GM20431 (cell line): Measurements from ENCODE around the gene MRPL27.

ENCODE experiments used
- in situ Hi-C: fragments of 300-500 bp; cut with MseI, MboI; formaldehyde crosslinking; loops from one replicate; pipeline ENCODE4 v1.15.0; 2020; ENCODE audit warnings: low sequenced_read_pairs; ENCODE audit not compliant: unreplicated experiment

MRPL27 gene

DNA sequence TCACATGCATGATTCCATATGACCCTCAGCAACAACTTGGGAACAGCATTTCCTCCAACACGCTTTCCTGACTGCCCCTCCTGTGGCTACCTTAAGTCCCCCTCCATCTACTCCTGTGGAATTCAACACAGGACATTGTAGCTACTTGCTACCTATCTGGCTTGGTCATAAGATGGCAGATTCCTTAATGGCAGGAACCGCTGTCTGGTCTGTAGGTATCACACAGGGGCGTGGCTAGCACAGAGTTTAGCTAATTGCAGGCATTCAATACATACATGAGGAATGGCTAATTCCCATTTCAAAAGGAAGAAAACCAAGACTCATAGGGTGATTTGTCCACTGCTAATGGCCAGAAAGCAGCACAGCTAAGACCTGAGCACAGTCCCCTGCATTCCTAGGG, 15.7 kb upstream of the MRPL27 start:
- in situ Hi-C loops: no loop called here

GRCh38 chr17:50386510-50386909, 13.5 kb upstream of the MRPL27 start:
- in situ Hi-C loops: no loop called here

GRCh38 chr17:50382931-50383330, 9.9 kb upstream of the MRPL27 start:
- in situ Hi-C loops: no loop called here

DNA sequence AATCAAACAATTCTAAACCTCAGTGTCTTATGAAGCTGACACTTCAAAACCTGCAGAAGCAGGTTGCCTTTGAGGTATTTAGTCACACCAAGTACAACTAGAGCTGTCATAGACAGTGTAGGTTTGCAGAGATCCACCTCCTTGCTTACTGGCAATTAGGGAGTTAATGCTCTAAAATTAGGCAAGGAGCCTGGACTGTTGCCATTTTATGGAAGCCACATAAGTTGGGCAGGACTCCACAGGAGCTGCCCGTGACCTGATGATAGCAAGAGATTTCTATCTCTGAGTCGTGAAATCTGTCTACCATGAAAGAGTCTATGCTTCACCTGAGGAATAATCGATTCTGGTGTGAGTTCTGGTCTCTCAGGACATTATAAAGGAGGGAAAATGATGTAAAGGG, 8.9 kb upstream of the MRPL27 start:
- in situ Hi-C loops: no loop called here

- in situ Hi-C loops: no loop called here
These were observed 8.4 kb upstream of the MRPL27 start for GRCh38 chr17:50381260-50381815.

- in situ Hi-C loops: no loop called here
These were observed 7.6 kb upstream of the MRPL27 start for GRCh38 chr17:50380369-50381259.

GRCh38 chr17:50379351-50380132, 6.6 kb upstream of the MRPL27 start:
- in situ Hi-C loops: no loop called here

DNA sequence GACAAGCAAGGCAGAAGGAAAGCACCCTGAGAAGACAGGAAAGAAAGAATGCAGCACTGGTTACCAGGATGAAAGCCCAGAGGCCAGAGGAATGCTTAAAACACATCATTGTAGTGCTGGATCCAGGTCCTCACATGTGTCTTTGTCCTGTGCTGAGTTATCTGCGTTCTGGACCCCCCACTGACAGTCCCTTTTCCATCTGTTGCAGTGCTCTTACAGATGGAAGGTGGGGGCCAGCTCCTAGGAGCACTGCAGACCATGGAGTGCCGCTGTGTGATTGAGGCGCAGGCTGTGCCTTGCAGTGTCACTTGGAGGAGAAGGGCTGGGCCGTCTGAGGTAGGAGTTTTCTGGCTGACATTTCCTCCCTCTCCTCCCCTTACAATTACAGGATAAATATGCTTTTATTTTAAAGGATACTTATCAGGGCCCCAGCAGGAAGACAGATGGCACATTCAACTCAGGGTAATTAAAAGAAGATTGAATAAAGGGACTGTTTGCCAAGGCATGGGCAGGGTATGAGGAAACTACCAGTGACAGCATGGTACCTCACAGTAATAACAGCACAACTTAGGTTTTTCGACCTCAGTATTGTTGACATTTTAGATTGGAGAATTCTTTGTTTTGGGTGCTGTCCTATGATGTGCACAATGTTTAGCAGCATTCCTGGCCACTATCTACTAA, 3.0 kb upstream of the MRPL27 start:
- in situ Hi-C loops: no loop called here

DNA sequence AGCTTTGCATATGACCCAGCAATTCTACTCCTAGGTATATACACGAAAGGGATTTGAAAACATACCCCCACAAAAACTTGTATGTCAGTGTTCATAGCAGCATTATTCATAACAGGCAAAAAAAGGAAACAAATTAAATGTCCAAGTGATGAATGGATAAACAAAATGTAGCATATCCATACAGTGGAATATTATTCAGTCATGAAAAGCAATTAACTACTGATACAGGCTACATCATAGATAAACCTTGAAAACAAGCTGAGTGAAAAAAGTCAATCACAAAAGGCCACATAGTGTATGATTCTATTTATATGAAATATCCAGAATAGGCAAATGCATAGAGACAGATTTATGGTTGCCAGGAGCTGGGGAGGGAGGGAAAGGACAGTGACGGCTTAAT, 721 bp upstream of the MRPL27 start:
- in situ Hi-C loops: no loop called here

GRCh38 chr17:50372222-50372757, 694 bp downstream of the MRPL27 start:
- in situ Hi-C loops: no loop called here

- in situ Hi-C loops: no loop called here
These were observed 1.5 kb downstream of the MRPL27 start for GRCh38 chr17:50371526-50371925.

GRCh38 chr17:50370052-50370451, 2.9 kb downstream of the MRPL27 start:
- in situ Hi-C loops: no loop called here

- in situ Hi-C loops: no loop called here
These were observed 5.6 kb downstream of the MRPL27 start for GRCh38 chr17:50367401-50367800.

DNA sequence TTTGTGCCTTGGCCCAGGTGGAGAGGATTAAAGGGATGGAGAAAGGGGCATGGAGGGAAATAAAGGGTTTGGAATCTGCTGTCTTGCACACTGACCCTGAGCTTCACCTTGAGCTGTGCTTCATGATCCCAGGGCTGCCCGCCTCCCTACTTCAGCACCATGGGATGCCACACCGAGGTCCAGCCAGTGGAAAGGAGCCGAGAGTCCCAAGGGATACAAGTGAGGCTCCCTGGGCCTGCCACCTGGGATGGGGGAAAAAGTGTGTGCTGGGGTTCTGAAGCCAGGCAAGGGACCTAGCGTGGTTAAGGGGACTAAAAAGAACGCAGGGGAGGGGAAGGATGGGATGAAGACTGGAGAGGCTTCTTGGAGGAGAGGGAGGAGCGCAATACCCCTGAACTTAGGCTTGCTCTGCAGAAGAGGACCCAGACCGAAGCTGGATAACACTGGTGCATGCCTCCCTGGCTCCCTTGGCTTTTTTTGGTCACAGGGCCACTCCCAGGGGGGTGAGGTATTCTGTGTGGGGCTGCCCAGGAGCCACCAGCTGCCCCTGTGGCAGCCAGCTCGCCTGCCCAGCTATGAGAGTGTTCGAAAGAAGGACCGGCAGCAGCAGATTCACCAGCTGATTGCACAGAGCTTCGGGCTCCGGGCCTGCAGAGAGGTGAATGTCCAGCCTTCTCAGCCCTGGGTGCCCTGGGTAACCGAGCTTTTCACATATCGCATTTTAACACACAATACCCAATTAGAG, 7.2 kb downstream of the MRPL27 start:
- in situ Hi-C loops: no loop called here

DNA sequence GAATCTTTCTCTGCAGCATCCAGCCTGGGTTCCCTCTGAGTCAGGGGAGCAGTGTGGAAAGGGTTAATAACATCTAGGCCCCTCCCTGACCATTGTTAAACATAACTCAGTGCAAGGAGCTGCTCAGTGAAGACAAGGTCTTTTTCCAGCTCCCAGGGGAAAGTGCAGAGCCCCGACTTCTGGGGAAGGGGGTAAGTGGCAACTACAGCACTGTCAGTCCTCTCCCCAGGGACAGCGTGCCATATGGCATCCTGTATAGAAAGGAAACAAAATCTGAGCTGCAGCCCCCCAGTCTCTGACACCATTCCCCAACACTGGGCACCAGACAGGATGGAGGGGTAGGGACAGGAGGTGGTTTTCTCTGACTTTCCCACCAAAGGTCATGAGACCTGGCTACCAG, 7.8 kb downstream of the MRPL27 start:
- in situ Hi-C loops: no loop called here

DNA sequence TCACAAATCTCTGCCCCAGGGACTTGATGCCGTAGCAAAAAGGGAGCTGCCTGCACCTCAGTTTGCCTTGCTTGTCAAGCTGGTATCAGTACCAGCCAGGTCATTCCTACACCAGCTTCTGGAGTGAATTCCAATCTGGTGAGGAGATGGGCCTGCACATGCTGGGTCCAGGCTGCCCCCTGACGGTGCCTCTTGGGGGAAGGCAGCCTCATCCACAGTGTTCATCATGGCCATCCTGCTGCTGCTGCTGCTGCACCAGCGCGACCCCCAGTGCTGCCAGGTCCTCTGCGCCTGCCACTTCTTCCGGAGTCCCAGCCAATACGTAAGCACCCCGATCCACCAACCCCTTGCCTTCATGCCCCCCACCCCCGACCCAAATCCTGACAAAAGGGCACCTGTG, 8.3 kb downstream of the MRPL27 start:
- in situ Hi-C loops: no loop called here

DNA sequence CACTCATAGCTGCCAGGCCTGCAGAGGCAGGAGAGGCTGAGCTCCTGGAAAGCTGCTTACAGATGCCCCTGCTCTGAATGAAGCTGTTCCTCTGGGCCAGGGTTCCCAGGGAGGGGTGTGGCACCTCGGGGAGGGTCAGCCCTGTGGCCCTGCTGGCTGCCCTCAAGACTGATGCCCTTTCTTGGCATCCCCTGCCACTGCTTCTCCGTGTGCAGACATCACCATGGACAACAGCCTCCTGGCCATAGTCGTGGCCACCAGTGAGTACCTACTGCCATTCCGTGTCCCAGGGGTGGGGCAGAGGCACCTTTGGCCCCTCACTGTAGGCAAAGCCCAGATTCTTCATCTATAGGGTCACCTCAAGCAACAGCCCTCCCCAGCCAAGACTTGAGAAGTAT, 8.9 kb downstream of the MRPL27 start:
- in situ Hi-C loops: no loop called here

- in situ Hi-C loops: no loop called here
These were observed 9.5 kb downstream of the MRPL27 start for GRCh38 chr17:50363217-50364060.

DNA sequence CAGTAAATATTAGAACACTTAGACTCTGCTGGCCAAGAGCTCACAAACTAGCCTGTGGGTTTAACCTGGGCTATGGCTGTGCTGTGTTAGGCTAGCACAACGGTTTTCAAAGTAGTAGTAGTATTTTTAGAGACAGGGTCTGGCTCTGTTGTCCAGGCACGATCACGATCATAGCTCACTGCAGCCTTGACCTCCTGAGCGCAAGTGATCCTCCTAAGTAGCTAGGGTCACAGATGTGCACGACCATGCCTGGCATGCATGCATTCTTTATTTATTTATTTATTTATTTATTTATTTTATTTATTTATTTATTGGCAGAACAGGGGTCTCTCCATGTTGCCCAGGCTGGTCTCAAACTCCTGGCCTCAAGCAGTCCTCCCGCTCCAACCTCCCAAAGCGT, 10.3 kb downstream of the MRPL27 start:
- in situ Hi-C loops: no loop called here
